ENCODE results near the gene KRTAP15-1.

Gene KRTAP15-1

GRCh38 chr21:30439975-30440374, at the start of gene KRTAP15-1:
TSS of gene KRTAP15-1 (plus strand) at chr21:30440275. CDS start at chr21:30440328, 53 bp downstream.
- FAIRE-seq, result no peak
- no peak for DNase-seq (ENCODE audit: low spot score)

- DNase-seq (ENCODE audit: low spot score) (no peak), FAIRE-seq (peak; percentile 13)
These were observed 48.5 kb upstream of the KRTAP15-1 start for GRCh38 chr21:30391492-30392025.

GRCh38 chr21:30395731-30396130, 44.3 kb upstream of the KRTAP15-1 start, which contains the start of gene KRTAP13-1:
TSS of gene KRTAP13-1 (plus strand) at chr21:30396031. CDS start at chr21:30396087, 56 bp downstream.
- FAIRE-seq, result no peak

GRCh38 chr21:30408782-30409494, 31.1 kb upstream of the KRTAP15-1 start:
- FAIRE-seq, result peak; percentile 94
- peak; percentile 70 for DNase-seq (ENCODE audit: low spot score)

More at GRCh38 chr21:30395731-30396130, 44.3 kb upstream of the KRTAP15-1 start, which contains the start of gene KRTAP13-1:
- DNase-seq (ENCODE audit: low spot score), result no peak

- FAIRE-seq, result no peak
- no peak for DNase-seq (ENCODE audit: low spot score)
These were observed 24.1 kb upstream of the KRTAP15-1 start for GRCh38 chr21:30415993-30416392.

GRCh38 chr21:30425826-30426225, 14.2 kb upstream of the KRTAP15-1 start, which contains the start of gene KRTAP13-3:
TSS of gene KRTAP13-3 (minus strand) at chr21:30425926. CDS start at chr21:30425912, 14 bp downstream.
- no peak for FAIRE-seq
- DNase-seq (ENCODE audit: low spot score), result no peak

GRCh38 chr21:30426731-30427130, 13.3 kb upstream of the KRTAP15-1 start:
- no peak for FAIRE-seq
- no peak for DNase-seq (ENCODE audit: low spot score)

GRCh38 chr21:30430170-30430655, 9.9 kb upstream of the KRTAP15-1 start, which contains the start of gene KRTAP13-4:
TSS of gene KRTAP13-4 (plus strand) at chr21:30430220. CDS start at chr21:30430276, 56 bp downstream.
- FAIRE-seq (no peak), DNase-seq (ENCODE audit: low spot score) (no peak)

GRCh38 chr21:30434033-30434631, 5.9 kb upstream of the KRTAP15-1 start:
- FAIRE-seq, result peak; percentile 93

GRCh38 chr21:30437010-30437565, 3.0 kb upstream of the KRTAP15-1 start:
- DNase-seq (ENCODE audit: low spot score) (no peak), FAIRE-seq (no peak)

More at GRCh38 chr21:30434033-30434631, 5.9 kb upstream of the KRTAP15-1 start:
- peak; percentile 70 for DNase-seq (ENCODE audit: low spot score)

- FAIRE-seq (no peak), DNase-seq (ENCODE audit: low spot score) (no peak)
These were observed 3.2 kb downstream of the KRTAP15-1 start for GRCh38 chr21:30443226-30443625.

GRCh38 chr21:30444204-30444603, 4.1 kb downstream of the KRTAP15-1 start:
- DNase-seq (ENCODE audit: low spot score) (no peak), FAIRE-seq (no peak)

- no peak for DNase-seq (ENCODE audit: low spot score)
- peak; percentile 66 for FAIRE-seq
These were observed 7.0 kb downstream of the KRTAP15-1 start for GRCh38 chr21:30447056-30447455.

- no peak for FAIRE-seq
- DNase-seq (ENCODE audit: low spot score), result no peak
These were observed 8.4 kb downstream of the KRTAP15-1 start for GRCh38 chr21:30448514-30448913.

GRCh38 chr21:30463713-30464112, 23.6 kb downstream of the KRTAP15-1 start:
- DNase-seq (ENCODE audit: low spot score) (peak; percentile 20), FAIRE-seq (no peak)

- FAIRE-seq, result no peak
- no peak for DNase-seq (ENCODE audit: low spot score)
These were observed 29.0 kb downstream of the KRTAP15-1 start for GRCh38 chr21:30468900-30469714.

GRCh38 chr21:30478004-30478403, 37.9 kb downstream of the KRTAP15-1 start:
- DNase-seq (ENCODE audit: low spot score), result no peak
- no peak for FAIRE-seq

- FAIRE-seq, result no peak
- no peak for DNase-seq (ENCODE audit: low spot score)
These were observed 39.2 kb downstream of the KRTAP15-1 start for GRCh38 chr21:30479259-30479658.

- no peak for DNase-seq (ENCODE audit: low spot score)
- FAIRE-seq, result no peak
These were observed 40.1 kb downstream of the KRTAP15-1 start, which contains the start of gene KRTAP19-1 for GRCh38 chr21:30480145-30480544. TSS of gene KRTAP19-1 (minus strand) at chr21:30480367. CDS start at chr21:30480317, 50 bp downstream.

GRCh38 chr21:30482130-30482529, 42.1 kb downstream of the KRTAP15-1 start:
- FAIRE-seq, result no peak

GRCh38 chr21:30486180-30486579, 46.1 kb downstream of the KRTAP15-1 start:
- FAIRE-seq, result no peak

More at GRCh38 chr21:30482130-30482529, 42.1 kb downstream of the KRTAP15-1 start:
- DNase-seq (ENCODE audit: low spot score), result no peak

More at GRCh38 chr21:30486180-30486579, 46.1 kb downstream of the KRTAP15-1 start:
- no peak for DNase-seq (ENCODE audit: low spot score)

All from urothelium cell line (cell line).